Endothelial cell of umbilical vein (primary cell): Measurements from ENCODE around the gene SRP19.

Experiments
- EZH2 ChIP-seq: IDR thresholded peaks from 2 replicates; pipeline ENCODE4 v1.6.1; 2012; ENCODE audit warnings: borderline replicate concordance, low read depth, mild to moderate bottlenecking, moderate library complexity, low read length, inconsistent platforms; ENCODE audit not compliant: severe bottlenecking
- GATA2 ChIP-seq: IDR thresholded peaks from 2 replicates; pipeline ENCODE4 v1.7.0; 2011; ENCODE audit warnings: low read depth, mild to moderate bottlenecking, moderate library complexity, mixed read lengths, low read length; ENCODE audit not compliant: insufficient read length, insufficient read depth
- MYC ChIP-seq: IDR thresholded peaks from one replicate; pipeline ENCODE4 v1.6.1; 2011; ENCODE audit warnings: mild to moderate bottlenecking, low read depth, low read length

DNA sequence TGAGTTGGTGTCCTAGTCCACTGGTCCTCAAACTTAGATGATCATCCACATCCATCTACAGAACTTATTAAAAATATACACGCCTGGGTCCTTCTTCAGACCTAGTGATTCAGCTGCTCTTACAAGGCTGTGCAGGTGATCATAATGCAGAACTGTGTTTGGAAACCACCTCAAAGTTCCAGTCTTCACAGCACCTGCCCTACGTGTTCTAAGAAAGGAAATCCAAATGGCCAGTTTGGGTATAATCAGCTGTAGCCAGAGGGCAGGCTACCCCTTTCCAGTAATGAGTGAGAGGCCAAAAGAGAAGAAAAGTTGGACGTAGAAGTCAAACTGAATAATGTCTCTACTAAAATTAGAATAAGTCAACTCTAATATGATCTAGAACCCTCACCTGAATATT is 45.5 kb downstream of the SRP19 start:
- TF ChIP-seq GATA2 (no peak), MYC (no peak), EZH2 (no peak)
